Activated CD4-positive, alpha-beta T cell treated with anti-CD3 and anti-CD28 coated beads, Interleukin-2, amount 10 ng/mL, durations not matched to agents 24 days and 14 days (primary cell): Measurements from ENCODE around the gene BFSP1. TPM values are rescaled to one million over a fixed set of nuclear protein-coding genes. Genes with fewer than 3 reads are reported as not detected.

Source experiments
- DNase-seq: peaks from one replicate; pipeline ENCODE4 v3.0.0; 2022
- H3K27ac Mint-ChIP-seq: one replicate; pipeline ENCODE4 v1.8.0; 2022; ENCODE audit warnings: mild to moderate bottlenecking, mixed read lengths
- H3K27me3 Mint-ChIP-seq: one replicate; pipeline ENCODE4 v1.8.0; 2022; ENCODE audit warnings: mixed read lengths
- H3K36me3 Mint-ChIP-seq: one replicate; pipeline ENCODE4 v1.8.0; 2022; ENCODE audit warnings: low read depth, mild to moderate bottlenecking, mixed read lengths
- H3K4me1 Mint-ChIP-seq: one replicate; pipeline ENCODE4 v1.8.0; 2021; ENCODE audit warnings: mixed read lengths
- H3K4me3 Mint-ChIP-seq: one replicate; pipeline ENCODE4 v1.8.0; 2022; ENCODE audit warnings: mild to moderate bottlenecking, moderate library complexity, mixed read lengths
- H3K9me3 Mint-ChIP-seq: one replicate; pipeline ENCODE4 v1.8.0; 2021; ENCODE audit warnings: mixed read lengths
- intact Hi-C: fragments of 100-400 bp; cut with micrococcal nuclease; formaldehyde crosslinking; loops from one replicate; pipeline ENCODE4 v1.15.1; 2023
- total RNA-seq: library from RNA; stranded (reverse); gene quantifications from 2 replicates; pipeline ENCODE4 v1.2.3, GENCODE V29; 2022

The BFSP1 gene
- total RNA-seq, 1 donor from 2014 or later: 0.33 TPM

DNA sequence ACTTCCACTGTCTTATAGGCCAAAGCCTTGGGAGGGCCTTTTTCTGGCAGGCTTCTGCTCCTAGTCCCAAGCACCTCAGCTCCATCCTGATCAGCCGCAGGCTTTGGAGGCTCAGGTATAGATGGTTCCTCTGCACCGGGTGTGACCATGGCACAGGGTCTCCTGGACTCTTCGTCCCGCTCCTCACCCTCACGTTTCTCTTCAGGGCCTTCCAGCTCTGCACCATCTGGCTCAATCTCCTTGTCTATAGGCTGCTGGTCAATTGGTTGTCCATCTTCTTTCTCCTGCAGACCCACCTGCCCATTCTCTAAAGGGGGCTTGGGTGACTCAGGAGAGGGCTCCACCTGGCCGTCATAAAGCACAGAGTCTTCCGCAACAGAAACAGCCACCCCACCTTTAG lies 37.0 kb downstream of the BFSP1 start:
- intact Hi-C loops: no loop called here
- DNase-seq: no peak
- Mint-ChIP-seq H3K27ac (no peak overlapping the region), H3K4me1 (no peaks in the 10 kb centered on the region), H3K4me3 (no peak overlapping the region), H3K36me3 (no peaks in the 10 kb centered on the region), H3K9me3 (no peaks in the 10 kb centered on the region), H3K27me3 (peaks cover 17% of the 10 kb centered on the region)

DNA sequence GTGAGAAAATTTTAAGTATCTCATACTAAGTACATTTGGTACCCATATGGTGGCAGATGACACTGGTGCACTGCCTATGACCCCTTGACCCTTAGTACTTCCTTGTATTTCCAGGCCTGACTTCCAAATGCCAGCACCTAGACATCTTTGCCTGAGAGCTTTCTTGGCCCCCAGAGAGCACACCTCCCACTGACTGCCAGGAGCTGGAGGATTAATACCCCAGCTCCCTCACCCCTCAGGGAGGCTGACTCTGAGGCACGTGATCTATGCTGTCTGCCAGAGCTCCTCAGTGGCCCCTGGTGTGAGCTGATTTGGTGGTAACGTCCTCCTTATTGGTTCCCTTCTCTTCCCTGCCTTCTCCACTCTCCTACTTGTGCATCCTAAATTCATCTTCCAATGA lies 38.0 kb downstream of the BFSP1 start:
- peaks cover 12% of the 10 kb centered on the region for H3K27me3 Mint-ChIP-seq
- no peaks in the 10 kb centered on the region for H3K9me3 Mint-ChIP-seq
- DNase-seq: no peak
- no peaks in the 10 kb centered on the region for H3K4me1 Mint-ChIP-seq
- H3K27ac Mint-ChIP-seq: no peak overlapping the region
- intact Hi-C loops: no loop called here
- no peak overlapping the region for H3K4me3 Mint-ChIP-seq
- H3K36me3 Mint-ChIP-seq: no peaks in the 10 kb centered on the region

DNA sequence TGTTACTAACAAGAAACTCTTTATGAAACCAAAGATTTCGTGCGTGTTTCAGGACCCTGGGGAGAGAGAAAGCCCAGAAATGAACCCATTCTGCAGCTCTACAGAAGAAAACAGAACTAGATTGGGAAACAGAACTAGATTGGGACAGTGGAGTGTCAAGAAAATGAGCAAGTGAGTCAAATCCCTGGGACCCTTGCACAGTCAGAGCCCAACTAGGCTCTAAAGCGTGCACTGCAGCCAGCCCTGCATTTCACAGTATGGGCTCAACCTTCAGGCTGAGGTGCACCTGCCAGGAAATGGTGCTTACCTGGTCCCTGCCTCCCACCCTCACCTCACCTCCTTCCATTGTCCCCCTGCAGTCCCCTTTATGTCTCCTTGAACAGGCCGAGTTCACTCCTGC lies 39.7 kb downstream of the BFSP1 start:
- no peak for DNase-seq
- Mint-ChIP-seq H3K4me3 (no peak overlapping the region), H3K27ac (no peak overlapping the region), H3K4me1 (no peaks in the 10 kb centered on the region), H3K36me3 (no peaks in the 10 kb centered on the region), H3K9me3 (no peaks in the 10 kb centered on the region), H3K27me3 (peaks cover 15% of the 10 kb centered on the region)
- intact Hi-C loops: no loop called here

DNA sequence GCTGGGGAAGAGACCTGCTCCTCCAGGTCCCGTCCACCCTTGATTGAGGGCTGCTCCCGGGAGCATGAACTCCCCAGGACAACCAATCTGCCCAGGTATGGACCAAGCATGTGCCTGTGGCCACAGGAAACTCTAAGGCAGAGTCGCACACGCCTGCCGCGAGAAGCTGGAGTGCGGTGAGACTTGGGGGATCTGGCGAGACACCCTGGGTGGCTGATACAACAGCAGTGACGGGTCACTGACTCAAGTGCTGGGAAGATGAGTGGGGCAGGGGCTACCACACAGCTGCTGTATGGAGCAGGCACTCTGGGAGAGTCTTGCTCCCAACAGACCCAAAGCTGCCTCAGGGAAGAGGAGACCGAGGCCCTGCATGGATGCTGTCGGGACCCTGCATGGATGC lies 40.1 kb downstream of the BFSP1 start:
- no peak for DNase-seq
- no peak overlapping the region for H3K27ac Mint-ChIP-seq
- H3K9me3 Mint-ChIP-seq: no peaks in the 10 kb centered on the region
- peaks cover 17% of the 10 kb centered on the region for H3K27me3 Mint-ChIP-seq
- no peak overlapping the region for H3K4me3 Mint-ChIP-seq
- intact Hi-C loops: no loop called here
- no peaks in the 10 kb centered on the region for H3K36me3 Mint-ChIP-seq
- H3K4me1 Mint-ChIP-seq: no peaks in the 10 kb centered on the region

DNA sequence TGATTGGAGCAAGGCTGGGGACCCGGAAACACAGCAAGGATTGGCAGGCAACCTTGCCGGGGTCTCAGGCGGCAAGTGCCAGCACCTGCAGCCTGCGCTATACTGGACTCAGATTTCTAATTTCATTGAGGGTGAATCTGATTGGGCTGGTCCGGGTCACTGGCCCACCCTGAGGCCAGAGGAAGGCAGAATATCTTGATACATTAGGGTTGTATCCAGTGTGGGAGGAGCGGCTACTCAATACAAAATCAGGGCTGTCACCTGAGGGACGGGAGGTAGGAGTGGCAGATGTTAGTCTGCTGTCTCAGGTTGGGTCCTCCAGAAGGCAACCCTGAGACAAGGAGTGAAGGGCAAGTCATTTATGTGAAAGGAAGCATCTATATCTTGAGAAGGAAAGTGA lies 40.7 kb downstream of the BFSP1 start:
- no peak for DNase-seq
- no peaks in the 10 kb centered on the region for H3K4me1 Mint-ChIP-seq
- peaks cover 16% of the 10 kb centered on the region for H3K27me3 Mint-ChIP-seq
- no peak overlapping the region for H3K27ac Mint-ChIP-seq
- intact Hi-C loops: no loop called here
- H3K4me3 Mint-ChIP-seq: no peak overlapping the region
- no peaks in the 10 kb centered on the region for H3K9me3 Mint-ChIP-seq
- no peaks in the 10 kb centered on the region for H3K36me3 Mint-ChIP-seq

DNA sequence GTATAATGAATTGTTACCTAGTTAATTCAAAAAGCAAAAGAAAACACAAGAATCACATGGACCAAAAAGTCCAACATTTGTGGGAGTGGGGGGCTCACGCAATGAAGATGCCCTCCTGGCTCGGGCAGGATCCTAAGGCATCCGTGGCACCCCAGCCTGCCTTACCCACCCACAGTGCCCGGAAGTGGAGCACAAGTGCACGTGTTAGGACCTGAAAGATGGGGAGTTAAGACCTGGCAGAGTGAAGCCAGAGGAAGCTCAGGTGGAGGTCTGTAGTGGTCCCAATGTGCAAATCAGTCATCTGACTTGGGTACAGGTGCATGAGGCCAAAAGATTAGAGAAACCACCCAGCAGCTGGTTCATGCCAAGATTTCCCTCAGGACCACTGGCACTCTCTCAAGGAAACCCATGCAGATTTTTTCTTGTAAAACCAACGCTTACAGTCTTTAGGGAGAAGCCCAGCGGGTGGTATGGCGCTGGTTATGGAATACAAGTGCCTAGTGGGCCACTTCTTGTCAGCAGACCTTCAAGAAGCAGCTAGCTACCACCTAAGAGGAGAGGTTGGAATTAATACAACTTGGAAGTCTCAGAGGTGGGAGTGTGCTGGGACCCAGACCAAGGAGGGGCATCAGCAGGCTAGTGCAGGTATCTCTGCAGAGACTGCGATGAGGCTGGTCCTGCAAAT lies 42.1 kb downstream of the BFSP1 start:
- intact Hi-C loops: no loop called here
- no peak for DNase-seq
- Mint-ChIP-seq H3K4me3 (no peak overlapping the region), H3K9me3 (no peaks in the 10 kb centered on the region), H3K36me3 (no peaks in the 10 kb centered on the region), H3K27ac (no peak overlapping the region), H3K4me1 (no peaks in the 10 kb centered on the region), H3K27me3 (peaks cover 16% of the 10 kb centered on the region)

DNA sequence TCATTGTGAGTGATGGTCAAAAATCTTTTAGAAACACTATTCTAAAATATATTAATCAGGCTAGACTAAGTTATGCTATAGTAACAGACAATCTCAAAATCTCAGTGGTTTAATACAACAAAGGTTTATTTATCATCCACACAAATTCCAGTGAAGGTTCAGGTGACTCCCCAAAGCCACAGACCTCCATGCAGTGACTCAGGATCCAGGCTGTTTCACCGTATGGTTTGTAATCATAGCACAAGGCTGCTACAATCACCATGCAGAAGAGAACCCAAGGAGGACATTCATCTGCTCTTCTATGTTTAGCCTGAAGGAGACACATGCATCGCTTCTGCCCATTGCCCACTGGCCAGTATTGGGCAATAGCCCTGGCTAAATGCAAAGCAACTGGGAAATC lies 46.2 kb downstream of the BFSP1 start:
- no peaks in the 10 kb centered on the region for H3K36me3 Mint-ChIP-seq
- H3K4me1 Mint-ChIP-seq: no peaks in the 10 kb centered on the region
- DNase-seq: no peak
- no peak overlapping the region for H3K27ac Mint-ChIP-seq
- H3K27me3 Mint-ChIP-seq: peaks cover 15% of the 10 kb centered on the region
- no peaks in the 10 kb centered on the region for H3K9me3 Mint-ChIP-seq
- intact Hi-C loops: no loop called here
- H3K4me3 Mint-ChIP-seq: no peak overlapping the region

DNA sequence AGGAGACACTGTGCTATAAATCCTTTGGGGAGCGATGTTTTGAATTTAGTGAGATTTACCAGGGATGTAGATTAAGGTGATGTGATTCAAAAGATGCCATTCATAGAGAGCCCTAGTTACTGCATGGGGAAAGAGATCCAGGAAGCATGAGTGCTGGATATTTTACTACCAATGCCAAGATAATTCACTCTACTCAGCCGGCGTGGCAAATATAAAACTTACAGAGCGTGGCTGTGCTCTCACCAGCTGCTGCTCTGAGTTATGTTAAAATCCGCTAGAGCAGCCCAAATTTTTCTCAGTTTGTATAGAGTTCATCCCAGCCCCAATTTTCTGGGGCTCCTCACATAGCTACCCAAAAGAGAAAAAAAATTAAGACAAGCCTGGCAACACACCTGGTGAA lies 48.6 kb downstream of the BFSP1 start:
- Mint-ChIP-seq H3K4me3 (no peak overlapping the region), H3K27me3 (peaks cover 17% of the 10 kb centered on the region), H3K4me1 (no peaks in the 10 kb centered on the region), H3K36me3 (no peaks in the 10 kb centered on the region), H3K27ac (no peak overlapping the region), H3K9me3 (no peaks in the 10 kb centered on the region)
- intact Hi-C loops: no loop called here
- DNase-seq: no peak

DNA sequence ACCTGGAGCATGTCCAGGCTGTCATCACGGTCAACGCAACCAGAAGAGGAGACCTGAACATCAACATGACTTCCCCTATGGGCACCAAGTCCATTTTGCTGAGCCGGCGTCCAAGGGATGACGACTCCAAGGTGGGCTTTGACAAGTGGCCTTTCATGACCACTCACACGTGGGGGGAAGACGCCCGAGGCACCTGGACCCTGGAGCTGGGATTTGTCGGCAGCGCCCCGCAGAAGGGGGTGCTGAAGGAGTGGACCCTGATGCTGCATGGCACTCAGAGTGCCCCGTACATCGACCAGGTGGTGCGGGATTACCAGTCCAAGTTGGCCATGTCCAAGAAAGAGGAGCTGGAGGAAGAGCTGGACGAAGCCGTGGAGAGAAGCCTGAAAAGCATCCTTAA lies 49.5 kb downstream of the BFSP1 start:
- no peak overlapping the region for H3K27ac Mint-ChIP-seq
- H3K4me1 Mint-ChIP-seq: no peaks in the 10 kb centered on the region
- intact Hi-C loops: no loop called here
- H3K36me3 Mint-ChIP-seq: no peaks in the 10 kb centered on the region
- H3K9me3 Mint-ChIP-seq: no peaks in the 10 kb centered on the region
- peaks cover 11% of the 10 kb centered on the region for H3K27me3 Mint-ChIP-seq
- no peak for DNase-seq
- no peak overlapping the region for H3K4me3 Mint-ChIP-seq

DNA sequence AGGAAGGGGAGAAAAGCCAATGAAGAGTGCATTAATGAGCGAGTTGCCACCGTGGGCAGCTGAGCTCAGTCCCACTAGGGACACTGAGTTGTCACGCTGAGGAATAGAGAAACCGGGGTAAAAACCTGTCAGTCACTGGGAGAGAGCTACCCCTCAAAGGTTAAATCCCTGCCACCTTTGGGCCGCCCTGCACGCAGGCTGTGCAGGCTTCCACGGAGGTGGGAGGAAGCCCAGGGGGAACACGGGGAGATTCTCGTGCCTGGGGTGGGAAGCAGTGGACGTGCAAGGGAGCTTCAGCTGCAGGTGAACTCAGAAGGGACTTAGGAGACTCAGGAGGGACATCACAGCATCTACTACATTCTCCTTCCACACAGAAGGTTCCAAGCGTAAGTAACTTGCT lies 50.5 kb downstream of the BFSP1 start:
- H3K27me3 Mint-ChIP-seq: peaks cover 4% of the 10 kb centered on the region
- no peak overlapping the region for H3K27ac Mint-ChIP-seq
- H3K4me3 Mint-ChIP-seq: no peak overlapping the region
- H3K4me1 Mint-ChIP-seq: no peaks in the 10 kb centered on the region
- intact Hi-C loops: no loop called here
- DNase-seq: no peak
- H3K36me3 Mint-ChIP-seq: no peaks in the 10 kb centered on the region
- no peaks in the 10 kb centered on the region for H3K9me3 Mint-ChIP-seq

DNA sequence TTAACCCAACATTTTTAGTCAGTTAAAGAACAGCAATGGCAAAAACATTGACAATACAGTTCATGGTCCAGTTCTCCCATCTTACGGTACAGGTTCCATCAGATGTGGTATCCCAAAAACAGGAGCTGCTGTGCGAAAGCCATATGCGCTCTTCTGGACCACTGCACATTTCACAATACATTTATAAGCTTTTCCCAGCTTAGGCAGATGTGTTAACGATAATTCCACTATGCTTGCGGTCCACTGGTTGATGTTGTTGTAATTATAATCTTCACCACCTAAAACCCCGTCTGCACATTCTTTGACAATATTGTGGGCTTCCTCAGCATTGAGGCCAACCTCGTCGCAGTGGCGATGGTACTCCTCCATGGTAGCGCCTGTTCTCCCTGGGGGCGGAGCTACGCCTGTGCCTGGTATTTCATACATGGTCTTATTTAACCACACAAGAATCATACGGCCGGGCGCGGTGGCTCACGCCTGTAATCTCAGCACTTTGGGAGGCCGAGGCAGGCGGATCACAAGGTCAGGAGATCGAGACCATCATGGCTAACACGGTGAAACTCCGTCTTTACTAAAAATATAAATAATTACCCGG lies 52.0 kb downstream of the BFSP1 start:
- intact Hi-C loops: no loop called here
- no peak for DNase-seq
- H3K9me3 Mint-ChIP-seq: no peaks in the 10 kb centered on the region
- H3K36me3 Mint-ChIP-seq: no peaks in the 10 kb centered on the region
- no peak overlapping the region for H3K4me3 Mint-ChIP-seq
- H3K27ac Mint-ChIP-seq: no peak overlapping the region
- H3K4me1 Mint-ChIP-seq: no peaks in the 10 kb centered on the region
- peaks cover 7% of the 10 kb centered on the region for H3K27me3 Mint-ChIP-seq

DNA sequence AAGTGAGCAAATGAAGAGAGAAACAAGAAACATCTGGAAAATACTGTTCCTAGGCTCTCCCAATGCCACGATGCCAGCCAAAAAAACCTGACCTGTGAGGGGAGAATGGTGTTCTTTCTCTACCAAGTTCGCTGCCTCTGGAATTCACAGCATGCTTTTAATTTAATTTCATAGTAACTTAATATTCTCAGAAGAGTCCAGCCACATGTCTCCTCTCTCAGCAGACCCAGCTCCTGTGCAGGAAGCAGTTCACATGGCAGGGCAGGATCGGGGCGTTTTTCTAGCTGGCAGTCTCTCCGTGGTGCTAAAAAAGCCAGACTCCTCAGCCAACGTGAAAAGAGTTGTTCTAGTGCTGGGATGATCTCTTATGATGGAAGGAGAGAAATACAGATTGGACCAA lies 57.5 kb downstream of the BFSP1 start:
- Mint-ChIP-seq H3K4me1 (no peaks in the 10 kb centered on the region), H3K27ac (no peak overlapping the region), H3K27me3 (peaks cover 5% of the 10 kb centered on the region), H3K9me3 (no peaks in the 10 kb centered on the region), H3K4me3 (no peak overlapping the region), H3K36me3 (no peaks in the 10 kb centered on the region)
- intact Hi-C loops: no loop called here
- no peak for DNase-seq

DNA sequence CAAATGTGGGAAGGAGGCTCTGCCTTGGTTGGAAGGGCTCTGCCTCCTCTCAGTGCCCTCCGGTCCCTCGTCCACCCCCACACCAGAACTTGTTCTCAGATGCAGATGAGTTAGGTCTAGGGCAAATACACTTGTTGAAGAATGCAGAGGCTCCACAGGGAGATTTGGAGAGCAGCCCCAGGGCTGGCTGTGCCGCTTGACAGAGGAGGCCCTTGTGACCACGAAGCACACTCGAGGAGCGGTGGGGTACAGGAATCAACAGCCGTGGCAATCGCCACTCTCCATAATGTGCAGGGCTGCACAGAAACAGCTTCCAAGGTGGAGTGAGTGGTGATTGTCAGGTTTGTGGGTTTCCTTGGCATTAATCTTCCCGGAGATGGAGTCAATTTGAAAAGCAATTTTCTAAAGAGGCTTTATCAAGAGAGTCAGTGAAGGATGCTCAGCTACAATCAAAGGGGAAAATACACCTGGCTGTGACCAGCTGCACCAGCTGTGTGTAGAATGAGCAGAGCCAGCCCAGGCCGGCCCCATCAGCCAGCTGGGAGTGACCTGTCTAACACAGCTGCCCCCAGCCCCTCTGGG lies 59.5 kb downstream of the BFSP1 start:
- no peaks in the 10 kb centered on the region for H3K4me1 Mint-ChIP-seq
- DNase-seq: no peak
- intact Hi-C loops: no loop called here
- no peaks in the 10 kb centered on the region for H3K9me3 Mint-ChIP-seq
- no peak overlapping the region for H3K27ac Mint-ChIP-seq
- no peaks in the 10 kb centered on the region for H3K36me3 Mint-ChIP-seq
- H3K27me3 Mint-ChIP-seq: peaks cover 5% of the 10 kb centered on the region
- no peak overlapping the region for H3K4me3 Mint-ChIP-seq

DNA sequence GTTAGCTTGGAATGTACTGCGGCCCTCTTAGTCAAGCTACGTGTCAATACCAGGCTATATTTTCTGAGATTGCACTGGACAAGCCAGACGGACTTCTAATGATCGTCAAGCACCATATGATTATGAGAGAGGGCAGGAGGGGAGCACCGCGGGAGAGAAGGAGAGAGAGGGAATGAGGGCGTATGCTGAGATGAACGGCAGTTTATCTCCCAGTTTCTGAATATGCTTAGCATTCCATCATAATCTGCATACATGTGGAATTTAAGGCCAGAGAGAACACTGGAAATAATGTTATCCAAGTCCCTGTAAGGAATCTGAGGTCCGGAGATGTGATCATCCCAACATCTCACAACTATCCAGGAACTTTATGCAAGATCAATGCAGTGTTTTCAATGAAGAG lies 60.2 kb downstream of the BFSP1 start:
- Mint-ChIP-seq H3K36me3 (no peaks in the 10 kb centered on the region), H3K9me3 (no peaks in the 10 kb centered on the region), H3K27me3 (peaks cover 6% of the 10 kb centered on the region), H3K27ac (no peak overlapping the region), H3K4me3 (no peak overlapping the region), H3K4me1 (no peaks in the 10 kb centered on the region)
- intact Hi-C loops: no loop called here
- no peak for DNase-seq

DNA sequence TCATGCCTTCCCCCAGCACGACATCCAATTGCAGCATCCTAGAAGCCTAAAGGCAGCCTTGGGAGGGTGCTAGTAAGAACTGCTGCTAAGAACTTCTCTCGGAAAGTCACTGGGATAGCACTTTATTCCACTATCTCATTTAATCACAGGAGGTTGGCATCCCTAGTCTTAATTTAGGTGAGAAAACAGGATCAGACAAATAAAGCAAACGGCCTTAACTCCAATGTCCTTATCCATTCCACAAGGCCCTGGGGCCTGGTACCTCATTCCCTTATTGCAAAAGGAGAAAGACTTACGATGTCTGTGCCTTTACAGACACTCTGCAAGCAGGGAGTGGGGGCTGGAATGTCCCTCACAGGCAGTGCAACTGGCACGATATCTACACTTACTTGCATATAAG lies 60.7 kb downstream of the BFSP1 start:
- no peaks in the 10 kb centered on the region for H3K9me3 Mint-ChIP-seq
- DNase-seq: no peak
- H3K36me3 Mint-ChIP-seq: no peaks in the 10 kb centered on the region
- H3K4me3 Mint-ChIP-seq: no peak overlapping the region
- intact Hi-C loops: no loop called here
- no peaks in the 10 kb centered on the region for H3K4me1 Mint-ChIP-seq
- no peak overlapping the region for H3K27ac Mint-ChIP-seq
- peaks cover 6% of the 10 kb centered on the region for H3K27me3 Mint-ChIP-seq
